Stimulated activated CD4-positive, alpha-beta T cell treated with anti-CD3 and anti-CD28 coated beads, TNF-alpha, amount 100 ng/mL, for 24 hours (primary cell): ENCODE data around the gene MPP3.
"Not testable (repeated sequence)": the region's sequence is repeated elsewhere in the genome, so short reads cannot be mapped to it uniquely, and the experiment has no call there.

Source experiments
- DNase-seq, 3 experiments: peaks; one replicate each; pipeline ENCODE4 v3.0.0-alpha.2; 2020; ENCODE audit warnings: low read depth in 3 of 3

MPP3 gene

GRCh38 chr17:43832976-43833829 lies at the start of gene MPP3:
Gene MPP3 (minus strand): TSS chr17:43833146. CDS start chr17:43831906, 1,240 bp downstream.
- DNase-seq: peak in 2 of 3 experiments; percentile 9 to 43

DNA sequence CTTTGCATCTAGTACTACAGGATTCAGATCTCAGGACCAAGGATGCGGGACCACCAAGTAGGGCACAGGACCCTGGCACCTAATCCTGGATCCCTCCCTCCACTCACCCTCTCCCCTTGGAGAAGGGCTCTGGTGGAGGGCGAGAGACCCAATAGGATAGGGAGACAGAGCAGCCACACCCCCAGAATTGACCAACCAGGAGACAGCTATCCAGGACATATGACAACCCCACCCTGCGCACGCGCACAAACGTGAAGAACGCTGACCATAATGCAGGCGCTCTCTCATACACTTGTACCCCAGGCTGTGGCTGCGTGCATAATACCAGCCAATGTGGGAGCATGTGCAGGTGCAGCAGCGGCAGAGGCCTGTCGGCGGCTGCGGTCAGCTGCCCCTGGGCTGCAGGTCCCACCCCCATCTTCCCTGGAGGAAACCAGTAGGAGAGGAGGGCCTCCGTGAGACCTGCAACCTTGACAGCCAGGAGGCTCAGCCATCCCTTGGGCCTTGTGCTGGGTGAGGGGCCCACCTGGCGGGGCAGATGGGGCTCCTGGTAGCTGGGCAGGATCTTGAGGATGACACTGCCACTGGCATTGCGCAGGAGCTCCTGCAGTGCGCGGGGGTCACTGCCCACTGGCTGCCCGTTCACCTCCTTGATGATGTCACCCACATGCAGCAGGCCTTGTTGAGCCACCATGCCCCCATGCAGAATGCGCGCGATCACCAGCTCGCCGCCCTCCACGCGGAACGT lies 49.0 kb upstream of the MPP3 start:
- no peak for DNase-seq

DNA sequence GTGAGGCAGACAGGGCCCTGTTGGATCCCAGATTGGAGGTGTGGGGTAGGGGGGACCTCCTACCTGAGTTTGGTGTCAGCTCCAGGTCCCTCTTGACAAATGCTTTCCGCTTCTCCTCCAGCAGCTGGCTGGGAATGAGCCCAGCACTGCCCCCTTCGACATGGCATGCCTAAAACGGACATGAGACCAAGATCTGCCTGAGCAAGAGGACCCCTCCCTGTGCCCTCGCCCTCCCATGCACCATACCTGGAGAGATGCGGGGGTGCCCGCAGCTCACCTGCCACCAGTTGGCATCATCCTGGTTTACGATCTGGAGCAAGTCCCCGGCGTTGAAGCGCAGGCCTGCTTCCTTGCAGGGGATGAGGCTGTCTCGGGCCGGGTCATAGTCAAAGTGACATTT lies 48.2 kb upstream of the MPP3 start:
- DNase-seq: no peak

GRCh38 chr17:43880420-43880991 lies 47.6 kb upstream of the MPP3 start:
- peak in 2 of 3 experiments; percentile 16 to 32 for DNase-seq

- DNase-seq: no peak
Measured at GRCh38 chr17:43879723-43880419, 46.9 kb upstream of the MPP3 start.

DNA sequence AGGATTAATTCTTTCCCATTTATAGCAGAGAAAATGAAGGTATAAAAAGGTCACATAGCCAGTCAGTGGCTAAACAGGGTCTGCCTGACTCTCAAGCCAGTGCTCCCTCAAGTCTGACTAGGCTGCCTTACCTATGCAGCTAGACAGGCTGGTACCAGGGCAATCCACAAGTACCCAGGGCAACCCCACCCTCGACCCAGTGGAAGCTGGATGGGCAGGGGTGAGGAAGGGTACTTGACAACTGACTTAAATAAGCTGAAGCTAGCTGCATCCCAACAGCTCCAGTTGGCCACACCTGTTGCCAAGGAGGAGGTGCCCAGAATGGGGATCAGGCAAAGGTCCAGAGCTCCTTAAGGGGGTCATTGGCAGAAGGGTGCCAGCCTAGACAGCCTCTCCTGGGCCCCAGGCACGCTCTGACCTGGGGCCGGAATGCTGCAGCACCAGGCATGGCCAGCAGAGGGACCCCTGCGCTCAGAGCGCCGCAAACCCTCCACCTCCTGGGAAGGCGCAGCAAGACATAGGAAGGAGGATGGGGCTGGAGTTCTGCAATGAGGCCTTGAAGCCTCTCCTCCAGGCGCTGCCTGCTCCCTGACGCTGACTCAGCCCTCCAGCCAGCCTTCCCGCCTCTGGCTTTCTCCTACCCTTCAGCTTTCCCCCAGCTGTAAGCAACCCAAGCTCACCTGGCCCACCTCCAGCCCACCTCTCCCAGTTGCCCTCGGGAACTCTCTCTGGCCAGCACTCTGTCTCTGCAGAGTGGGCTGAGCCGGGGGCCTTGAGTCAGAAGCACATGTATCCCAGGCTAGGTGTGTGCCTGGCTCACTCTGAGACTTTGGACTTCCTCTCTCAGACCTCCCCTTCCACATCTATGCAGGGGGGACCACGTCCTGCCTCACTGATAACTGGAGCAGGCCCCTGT lies 45.6 kb upstream of the MPP3 start:
- peak; percentile 35 to 69 (median 48) for DNase-seq

GRCh38 chr17:43877451-43878155 lies 44.7 kb upstream of the MPP3 start:
- DNase-seq: no peak

DNA sequence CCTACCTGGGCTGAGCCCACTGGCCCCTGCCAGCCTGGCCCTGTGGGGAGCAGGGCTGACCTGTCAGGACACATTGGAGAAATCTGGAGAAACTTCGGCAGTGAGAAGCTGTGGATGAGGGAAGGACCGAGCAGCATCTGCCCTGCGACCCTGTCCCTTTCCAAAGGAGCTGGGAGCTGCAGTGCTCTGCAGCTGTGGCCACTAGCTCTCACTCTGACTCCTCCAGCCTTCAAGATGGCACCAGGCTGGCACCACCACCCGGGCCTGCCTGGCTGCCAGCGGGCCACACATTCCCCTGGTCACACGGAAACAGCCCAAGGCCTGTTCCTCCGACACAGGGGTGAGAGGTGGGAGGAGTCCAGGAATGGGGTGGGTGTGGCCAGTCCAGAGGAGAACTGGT lies 44.1 kb upstream of the MPP3 start:
- no peak for DNase-seq

GRCh38 chr17:43875476-43876147 lies 42.7 kb upstream of the MPP3 start:
- DNase-seq: no peak

- no peak for DNase-seq
Measured at GRCh38 chr17:43874293-43874692, 41.3 kb upstream of the MPP3 start.

DNA sequence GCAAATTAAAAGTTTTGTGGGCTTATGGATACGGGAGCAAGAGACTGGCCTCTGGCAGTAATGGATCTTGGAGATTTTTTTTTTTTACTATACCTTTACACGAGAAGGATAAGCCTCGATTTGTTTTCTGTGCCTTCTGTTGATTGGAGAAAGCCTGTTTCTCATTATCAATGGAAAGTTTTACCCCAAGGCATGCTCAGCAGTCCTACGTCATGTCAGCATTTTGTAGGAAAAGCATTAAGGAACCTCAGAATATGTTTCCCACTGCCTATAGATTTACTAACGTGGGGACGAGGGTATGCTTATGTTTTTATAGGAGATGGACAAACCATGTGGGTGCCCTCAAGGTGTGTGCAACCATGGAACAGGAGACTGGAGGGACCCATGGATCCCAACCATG lies 40.9 kb upstream of the MPP3 start:
- no peak for DNase-seq

DNA sequence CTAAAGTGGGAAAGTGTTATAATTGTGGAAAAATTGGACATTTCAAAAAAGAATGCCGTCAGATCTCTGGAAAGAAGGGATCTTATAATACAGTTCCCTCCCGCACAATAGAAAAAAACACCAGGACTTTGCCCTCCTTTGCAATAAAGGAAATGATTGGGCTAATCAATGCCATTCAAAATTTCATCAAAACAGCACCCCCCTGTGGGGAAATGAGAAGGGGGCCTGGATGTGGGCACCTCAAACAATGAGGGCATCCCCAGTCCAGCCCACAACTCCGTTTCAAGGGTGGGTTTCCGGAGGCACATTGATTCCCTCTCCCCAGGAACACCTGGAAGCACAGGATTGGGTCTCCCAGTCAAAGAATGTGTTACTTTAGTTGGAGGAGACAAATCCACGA lies 40.1 kb upstream of the MPP3 start:
- DNase-seq: no peak

DNA sequence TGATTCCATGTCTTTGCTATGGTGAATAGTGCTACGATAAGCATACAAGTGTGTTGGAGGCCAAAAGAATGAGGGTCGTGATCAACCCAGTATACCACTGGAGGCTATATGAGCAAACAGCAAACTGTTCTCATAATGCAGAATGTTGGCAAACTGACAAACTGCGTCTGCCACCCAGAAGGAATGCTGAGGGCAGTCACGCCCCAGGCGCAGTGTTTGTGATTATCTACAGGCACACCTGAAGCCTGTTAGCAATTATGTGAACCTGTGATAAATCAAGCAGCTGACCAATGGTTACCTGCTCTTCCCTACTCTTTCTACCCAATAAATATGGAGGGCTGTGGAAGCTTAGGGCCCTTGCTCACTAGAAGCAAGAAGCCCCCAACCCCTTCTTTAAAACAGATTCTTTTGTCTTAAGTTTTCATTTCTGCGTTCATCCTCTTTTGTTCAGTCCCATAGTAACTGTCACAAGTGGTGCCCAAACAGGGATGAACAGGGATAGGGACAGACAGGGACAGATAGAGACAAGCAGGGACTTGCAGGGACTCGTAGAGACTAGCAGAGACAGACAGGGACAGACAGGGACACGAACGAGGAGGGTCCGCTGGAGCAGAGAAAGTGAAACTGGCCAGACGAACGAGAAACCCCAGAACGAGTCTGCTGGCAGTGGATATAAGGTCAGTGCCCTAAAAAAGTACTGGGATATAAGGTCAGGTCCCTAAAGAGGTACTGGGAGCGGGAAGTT lies 39.2 kb upstream of the MPP3 start:
- no peak for DNase-seq

GRCh38 chr17:43869031-43869430 lies 36.1 kb upstream of the MPP3 start:
- DNase-seq: not testable (repeated sequence)

DNA sequence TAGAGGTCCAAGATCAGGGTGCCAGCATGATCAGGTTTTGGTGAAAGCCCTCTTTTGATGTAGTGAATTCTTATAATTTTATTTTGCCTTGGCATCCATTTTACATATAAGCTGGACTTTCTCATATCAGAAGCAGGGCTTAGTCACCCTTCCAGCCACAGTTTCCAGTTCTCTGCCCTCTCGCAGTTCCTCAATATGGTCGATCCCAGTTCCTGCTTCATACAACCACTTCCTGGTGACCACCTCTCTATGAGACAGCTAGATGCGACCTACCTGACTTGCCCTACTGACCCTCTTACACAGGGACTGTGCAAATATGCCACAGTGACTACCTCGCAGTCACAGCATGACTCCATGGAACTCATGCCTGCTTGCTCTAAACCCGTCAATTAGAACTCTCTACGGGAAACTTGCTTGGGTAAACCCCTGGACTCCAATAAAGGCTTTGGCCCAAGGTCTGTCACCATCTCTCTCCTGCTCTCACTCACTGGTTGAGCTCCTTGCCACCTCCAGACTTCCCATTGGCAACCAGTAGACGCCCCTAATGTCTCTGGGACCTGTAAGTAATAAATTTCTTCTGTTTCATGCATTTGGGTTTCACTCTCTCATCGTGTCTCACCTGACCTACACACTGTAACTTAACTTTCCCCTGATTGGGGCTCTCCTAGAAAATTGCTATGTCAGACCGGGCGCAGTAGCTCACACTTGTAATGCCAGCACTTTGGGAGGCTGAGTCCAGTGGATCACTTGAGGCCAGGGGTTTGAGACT lies 35.5 kb upstream of the MPP3 start:
- DNase-seq: no peak

GRCh38 chr17:43864161-43864984 lies 31.4 kb upstream of the MPP3 start:
- no peak for DNase-seq

- DNase-seq: no peak
Measured at GRCh38 chr17:43861960-43862359, 29.0 kb upstream of the MPP3 start.
